ENCODE data around the gene MCTP2. TPM values are rescaled to one million over a fixed set of nuclear protein-coding genes. Genes with fewer than 3 reads are reported as not detected.

MCTP2 gene
- total and polyA plus RNA-seq, 2 experiments from 2014 or later = 8.1 to 23.3 TPM

- Histone ChIP-seq H3K27ac (no peak overlapping the region), H3K36me3 (replicated peaks; ENCODE audit: insufficient read depth, low read depth) (no peaks in the 10 kb centered on the region), H3K9me2 (replicated peaks; ENCODE audit: insufficient read depth) (no peaks in the 10 kb centered on the region), H3K9me3 (ENCODE audit: low read depth) (no peaks in the 10 kb centered on the region), H3K27me3 (no peaks in the 10 kb centered on the region), H2AFZ (no peak overlapping the region), H3K79me2 (peaks cover 27% of the 10 kb centered on the region), H3K4me3 (no peak overlapping the region), H4K20me1 (ENCODE audit: insufficient read depth, poor library complexity, severe bottlenecking) (no peaks in the 10 kb centered on the region), H3K4me1 (ENCODE audit: insufficient read depth) (no peaks in the 10 kb centered on the region), H3K4me2 (no peak overlapping the region)
- WGBS (ENCODE audit: low lambda C conversion rate, missing lambda C conversion rate) = 86% methylated on average over 7 of the region's 7 CpGs
- DNase-seq (ENCODE audit: low spot score) = no peak
- TF ChIP-seq EZH2phosphoT487 (IDR thresholded peaks at IDR 0.05; ENCODE audit: low read depth, severe bottlenecking, unreplicated experiment) = no peak
- no peak for TF ChIP-seq CTCF (IDR thresholded peaks at IDR 0.05; ENCODE audit: poor library complexity)
- TF ChIP-seq EZH2 (IDR thresholded peaks at IDR 0.05; ENCODE audit: borderline replicate concordance) = no peak
These were observed 41.0 kb downstream of the MCTP2 start for GRCh38 chr15:94272251-94272898.

GRCh38 chr15:94273826-94274225, 42.5 kb downstream of the MCTP2 start:
- H3K4me3 ChIP-seq = no peak overlapping the region
- H4K20me1 ChIP-seq (ENCODE audit: insufficient read depth, poor library complexity, severe bottlenecking) = no peaks in the 10 kb centered on the region
- 79% methylated on average over 1 of the region's 1 CpG for WGBS (ENCODE audit: low lambda C conversion rate, missing lambda C conversion rate)
- no peak for TF ChIP-seq EZH2 (IDR thresholded peaks at IDR 0.05; ENCODE audit: borderline replicate concordance)
- TF ChIP-seq CTCF (IDR thresholded peaks at IDR 0.05; ENCODE audit: poor library complexity) = no peak
- TF ChIP-seq EZH2phosphoT487 (IDR thresholded peaks at IDR 0.05; ENCODE audit: low read depth, severe bottlenecking, unreplicated experiment) = no peak
- H3K9me2 ChIP-seq (replicated peaks; ENCODE audit: insufficient read depth) = no peaks in the 10 kb centered on the region
- no peaks in the 10 kb centered on the region for H3K9me3 ChIP-seq (ENCODE audit: low read depth)
- H3K36me3 ChIP-seq (replicated peaks; ENCODE audit: insufficient read depth, low read depth) = no peaks in the 10 kb centered on the region
- DNase-seq (ENCODE audit: low spot score) = no peak
- no peaks in the 10 kb centered on the region for H3K27me3 ChIP-seq
- H3K27ac ChIP-seq = no peak overlapping the region
- peaks cover 28% of the 10 kb centered on the region for H3K79me2 ChIP-seq
- no peak overlapping the region for H3K4me2 ChIP-seq
- no peaks in the 10 kb centered on the region for H3K4me1 ChIP-seq (ENCODE audit: insufficient read depth)
- no peak overlapping the region for H2AFZ ChIP-seq

- Histone ChIP-seq H3K9me2 (replicated peaks; ENCODE audit: insufficient read depth) (no peaks in the 10 kb centered on the region), H3K4me2 (no peak overlapping the region), H3K36me3 (replicated peaks; ENCODE audit: insufficient read depth, low read depth) (no peaks in the 10 kb centered on the region), H3K79me2 (peaks cover 24% of the 10 kb centered on the region), H3K27me3 (no peaks in the 10 kb centered on the region), H3K4me1 (ENCODE audit: insufficient read depth) (no peaks in the 10 kb centered on the region), H3K4me3 (no peak overlapping the region), H4K20me1 (ENCODE audit: insufficient read depth, poor library complexity, severe bottlenecking) (no peaks in the 10 kb centered on the region), H3K9me3 (ENCODE audit: low read depth) (no peaks in the 10 kb centered on the region), H2AFZ (no peak overlapping the region), H3K27ac (no peak overlapping the region)
- no peak for DNase-seq (ENCODE audit: low spot score)
- no peak for TF ChIP-seq EZH2 (IDR thresholded peaks at IDR 0.05; ENCODE audit: borderline replicate concordance)
- TF ChIP-seq EZH2phosphoT487 (IDR thresholded peaks at IDR 0.05; ENCODE audit: low read depth, severe bottlenecking, unreplicated experiment) = no peak
- TF ChIP-seq CTCF (IDR thresholded peaks at IDR 0.05; ENCODE audit: poor library complexity) = no peak
- 100% methylated on average over 1 of the region's 1 CpG for WGBS (ENCODE audit: low lambda C conversion rate, missing lambda C conversion rate)
These were observed 43.4 kb downstream of the MCTP2 start for GRCh38 chr15:94274745-94275144.
